ENCODE measurements around the gene SSBP3.

- no peak for TF ChIP-seq CTCF (IDR thresholded peaks at IDR 0.05)
- no peak for TF ChIP-seq EP300 (IDR thresholded peaks at IDR 0.05; ENCODE audit: borderline replicate concordance in 1 of 2, low read depth in 1 of 2, low read length in 1 of 2)
- TF ChIP-seq EZH2phosphoT487 (IDR thresholded peaks at IDR 0.05; ENCODE audit: borderline replicate concordance, low read depth): no peak
- TF ChIP-seq USF2 (IDR thresholded peaks at IDR 0.05; ENCODE audit: borderline replicate concordance, low read depth, low read length): no peak
- TF ChIP-seq POLR2AphosphoS5 (IDR thresholded peaks at IDR 0.05; ENCODE audit: low read depth, low read length): no peak
- no peak for TF ChIP-seq MEF2A (IDR thresholded peaks at IDR 0.05; ENCODE audit: borderline replicate concordance, low read depth)
- TF ChIP-seq RXRA (IDR thresholded peaks at IDR 0.05; ENCODE audit: borderline replicate concordance, low read depth): no peak
Measured at GRCh38 chr1:54354899-54355298, 51.3 kb downstream of the SSBP3 start.
